CD1c-positive myeloid dendritic cell (primary cell): ENCODE results near the gene TPMT.
"Not testable (repeated sequence)": the region's sequence is repeated elsewhere in the genome, so short reads cannot be mapped to it uniquely, and the experiment has no call there.

Experiments
- DNase-seq: peaks from one replicate; pipeline ENCODE4 v3.0.0-alpha.2; 2016; ENCODE audit errors: extremely low spot score

TPMT gene

DNA sequence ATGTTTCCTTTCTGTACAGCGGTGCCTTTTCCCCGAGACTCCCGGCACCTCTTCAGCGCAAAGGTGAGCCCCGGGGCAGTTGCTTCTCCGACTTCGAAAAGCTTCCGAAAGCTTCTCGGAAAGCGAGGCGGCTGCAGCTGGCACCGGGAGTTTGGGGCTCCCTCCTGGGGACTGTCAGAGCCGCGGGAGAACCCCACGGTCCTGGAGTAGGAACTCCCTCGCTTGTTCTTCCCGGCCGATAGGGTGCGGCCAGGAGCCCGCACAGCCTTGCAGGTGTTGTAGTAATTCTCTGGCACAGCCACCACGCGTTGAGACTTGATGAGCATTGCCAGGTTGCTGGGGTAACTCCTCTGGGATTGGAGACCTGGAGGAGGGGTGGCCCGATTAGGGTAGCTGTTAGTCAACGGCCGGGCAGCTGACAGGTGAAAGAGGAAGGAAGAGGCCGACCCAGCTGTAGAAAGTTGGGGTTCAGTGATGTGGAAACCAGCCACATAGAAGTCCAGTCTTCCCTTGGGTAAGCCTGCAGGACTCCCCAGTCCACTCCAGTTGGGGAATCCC, 1.1 kb upstream of the TPMT start:
- DNase-seq = peak; percentile 64

DNA sequence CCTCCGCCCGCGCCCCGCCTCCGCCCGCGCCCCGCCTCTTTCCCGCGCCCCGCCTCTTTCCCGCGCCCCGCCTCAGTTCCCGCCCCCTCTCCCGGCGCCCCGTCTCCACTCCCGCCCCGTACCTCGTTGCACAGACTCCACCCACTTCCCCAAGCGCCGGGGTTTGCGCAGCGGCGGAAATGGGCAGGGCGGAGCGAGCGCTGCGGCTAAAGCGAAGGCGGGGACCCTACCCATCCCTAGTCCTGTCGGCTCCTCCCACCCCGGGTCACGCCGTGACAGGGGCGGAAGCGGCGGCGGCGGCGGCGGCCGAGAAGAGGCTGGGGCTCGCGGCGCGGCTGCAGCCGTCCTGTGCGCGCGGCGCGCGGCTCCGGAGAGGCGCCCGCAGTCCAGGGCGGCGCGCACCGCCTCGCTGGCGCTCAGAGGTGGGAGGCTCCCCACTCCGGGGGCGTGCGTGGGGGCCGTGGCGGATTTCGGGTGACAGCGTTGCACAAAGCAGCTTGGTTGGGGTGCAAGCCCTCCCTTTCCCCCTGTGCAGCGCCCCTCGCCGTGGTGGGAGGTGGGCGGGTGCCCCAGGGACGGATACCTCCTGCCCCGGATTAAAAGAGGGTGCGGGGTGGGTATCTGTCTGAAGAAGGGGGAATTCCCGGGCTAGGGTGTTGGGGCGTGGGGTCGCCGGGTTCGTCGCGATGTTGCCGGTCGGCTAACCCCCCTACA, 430 bp upstream of the TPMT start, which contains the start of gene KDM1B:
KDM1B (plus strand) TSS at position 273 of the 714 bp plus-strand sequence. CDS start 4,474 bp downstream, outside the sequence.
- peak; percentile 99 for DNase-seq

DNA sequence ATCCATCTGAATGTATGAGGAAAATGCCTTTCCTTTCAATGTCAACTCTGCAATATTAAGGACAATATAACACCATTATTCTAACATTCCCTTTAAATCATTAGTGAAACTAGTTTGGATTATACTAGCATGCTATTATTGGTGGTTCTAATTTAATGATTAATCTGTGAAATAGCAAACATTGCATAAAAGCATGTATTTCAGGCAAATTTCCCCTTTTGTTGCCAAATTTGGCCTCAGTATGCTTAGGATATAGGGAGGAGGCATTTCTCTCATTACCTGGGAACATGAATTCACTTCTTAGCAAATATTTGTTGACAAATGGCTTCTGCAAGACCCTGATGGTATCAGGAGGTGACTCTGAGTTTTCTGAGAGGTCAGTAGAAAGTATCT, 1.6 kb downstream of the TPMT start:
- no peak for DNase-seq

DNA sequence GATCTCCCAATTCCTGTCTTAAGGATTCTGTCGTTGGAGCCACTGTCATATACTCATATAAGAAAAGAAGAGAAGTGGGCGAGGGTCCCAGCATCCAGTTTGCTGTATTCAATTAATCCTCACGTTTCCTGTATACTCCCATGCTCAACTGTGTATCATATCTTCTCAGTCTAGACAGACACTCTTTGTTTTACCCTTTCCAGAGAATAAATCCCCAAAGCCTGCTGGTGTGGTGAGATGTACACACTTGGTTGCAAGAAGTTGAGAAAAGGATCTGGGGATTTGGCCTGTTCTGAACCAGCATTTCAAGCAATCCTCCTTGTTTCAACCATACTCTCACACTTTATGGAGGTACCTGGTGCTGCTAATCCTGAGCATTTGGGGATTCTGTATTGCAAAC, 3.1 kb downstream of the TPMT start:
- DNase-seq = no peak

DNA sequence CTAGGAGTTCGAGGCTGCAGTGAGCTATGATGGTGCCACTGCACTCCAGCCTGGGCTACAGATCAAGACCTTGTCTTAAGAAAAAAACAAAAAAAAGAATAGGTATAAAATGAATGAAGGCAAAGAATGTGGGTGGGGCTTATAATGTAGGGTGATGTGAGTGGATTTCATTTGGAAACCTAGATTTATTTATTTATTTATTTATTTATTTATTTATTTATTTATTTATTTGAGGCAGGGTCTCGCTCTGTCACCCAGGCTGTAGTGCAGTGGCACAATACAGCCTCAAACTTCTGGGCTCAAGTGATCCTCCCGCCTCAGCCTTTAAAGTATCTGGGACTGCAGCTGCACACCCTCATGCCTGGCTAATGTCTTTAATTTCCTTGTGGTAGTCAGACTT, 3.5 kb downstream of the TPMT start:
- not testable (repeated sequence) for DNase-seq

DNA sequence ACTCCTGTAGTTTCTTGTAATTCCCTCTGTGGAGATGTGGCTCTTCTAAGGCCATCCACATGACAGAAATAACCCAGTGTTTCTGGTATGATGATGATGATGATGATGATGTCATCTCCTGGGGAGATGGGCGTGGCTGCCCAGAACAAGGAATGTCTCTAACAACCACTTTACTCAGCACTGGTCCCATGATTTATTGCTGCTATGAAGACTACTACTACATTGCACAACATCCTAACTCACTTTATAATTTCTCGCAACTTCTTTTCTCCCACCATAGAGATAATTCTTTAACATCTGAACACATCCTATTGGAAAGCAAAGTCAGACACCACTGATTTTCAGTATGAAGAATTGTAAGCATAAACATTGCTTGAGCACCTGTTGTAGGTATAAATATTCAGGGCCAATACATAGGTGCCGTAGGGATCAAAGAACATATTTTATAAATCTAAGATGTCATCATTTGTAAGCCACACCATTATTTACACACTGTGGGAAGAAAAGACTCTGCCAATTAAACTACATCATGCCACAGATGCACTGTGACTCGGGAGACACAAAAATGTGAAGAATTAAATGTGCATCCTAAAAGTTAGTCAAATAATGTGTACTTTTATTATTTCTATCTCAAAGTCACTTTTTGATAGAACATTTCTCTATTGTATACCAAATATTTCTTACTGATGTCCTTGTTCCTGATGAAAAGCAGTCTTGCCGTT, 6.4 kb downstream of the TPMT start:
- peak; percentile 13 for DNase-seq

DNA sequence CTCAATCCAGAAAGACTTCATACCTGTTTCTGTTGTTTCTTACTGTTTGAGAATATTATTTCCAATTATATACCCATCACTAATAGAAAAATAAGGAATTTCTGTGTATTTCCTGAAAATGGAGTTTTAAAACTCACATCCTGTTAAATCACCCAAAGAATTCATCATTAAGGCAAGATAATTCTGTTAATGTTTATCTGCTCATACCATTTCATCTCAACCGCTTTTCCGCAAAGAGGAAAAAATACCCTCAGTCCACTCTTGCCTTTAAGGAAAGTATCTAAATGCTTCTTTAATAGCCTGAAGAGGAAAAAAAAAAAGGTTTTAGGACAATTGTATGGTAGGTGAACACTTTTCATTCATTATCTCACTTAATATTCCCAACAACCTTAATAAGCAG, 7.3 kb downstream of the TPMT start:
- DNase-seq = no peak

DNA sequence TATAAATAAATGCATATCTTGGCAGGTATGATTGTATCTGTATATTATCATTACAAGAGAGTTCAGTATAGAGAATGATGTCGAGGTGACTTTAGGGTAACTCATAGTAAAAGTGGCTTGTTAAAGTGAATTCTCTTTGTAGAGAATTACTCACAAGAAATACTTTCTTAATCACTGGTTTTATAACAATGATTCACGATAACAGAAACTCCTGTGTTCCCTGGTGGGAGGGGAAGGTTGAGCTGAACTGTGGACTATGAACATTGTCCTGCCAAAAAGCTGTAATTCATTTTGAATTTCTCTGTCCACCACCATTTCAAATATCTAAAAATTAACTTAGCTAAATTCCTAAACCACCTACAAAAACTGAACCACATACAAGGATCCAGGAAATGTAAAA, 7.7 kb downstream of the TPMT start:
- no peak for DNase-seq

DNA sequence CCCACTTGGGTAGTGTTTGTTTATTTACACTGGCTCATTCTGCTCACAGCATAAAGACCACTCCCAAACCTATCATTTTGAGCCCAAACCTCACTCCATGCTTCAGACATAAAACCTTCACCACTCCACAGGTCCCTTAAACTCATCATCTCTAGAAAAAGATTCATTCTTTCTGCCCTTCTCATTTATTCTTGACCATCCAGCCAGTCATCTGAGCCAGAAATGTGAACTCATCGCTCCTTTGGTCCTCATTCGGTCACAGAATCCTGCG, 12.4 kb downstream of the TPMT start:
- DNase-seq = no peak

DNA sequence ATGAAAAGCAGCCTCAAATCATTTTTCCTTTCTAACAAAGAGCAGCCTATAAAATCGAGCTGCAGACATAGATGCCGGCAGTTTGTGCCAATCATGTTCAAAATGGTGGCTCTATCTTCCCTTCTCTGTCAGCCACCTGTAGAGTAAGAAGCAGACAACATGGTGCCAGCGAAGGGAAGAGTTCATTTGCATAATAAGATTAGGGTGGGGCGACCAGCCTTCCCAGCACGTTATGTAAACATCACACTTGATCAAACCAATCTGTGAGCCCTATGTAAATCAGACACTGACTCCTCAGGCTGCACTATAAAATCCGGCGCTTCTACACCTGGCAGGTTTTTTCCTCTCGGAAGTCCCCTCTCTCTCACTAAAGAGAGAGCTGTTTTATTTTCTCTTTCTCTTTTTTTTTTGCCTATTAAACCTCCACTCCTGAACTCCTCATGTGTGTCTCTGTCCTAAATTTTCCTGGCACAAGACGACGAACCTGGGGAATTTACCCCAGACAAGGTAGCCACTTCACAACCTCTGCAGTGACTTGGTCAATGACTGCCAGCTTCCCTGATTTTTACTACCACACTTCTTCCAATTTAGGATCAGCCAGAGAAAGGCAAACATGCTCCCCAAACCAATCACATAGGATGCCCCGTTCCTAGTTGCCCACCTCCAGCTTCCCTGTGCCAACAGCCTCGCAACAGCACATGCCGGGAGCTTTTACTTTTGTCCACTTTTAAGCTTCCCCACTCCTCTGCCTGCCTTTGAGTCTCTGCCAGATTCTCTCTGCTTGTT, 12.9 kb downstream of the TPMT start:
- no peak for DNase-seq

DNA sequence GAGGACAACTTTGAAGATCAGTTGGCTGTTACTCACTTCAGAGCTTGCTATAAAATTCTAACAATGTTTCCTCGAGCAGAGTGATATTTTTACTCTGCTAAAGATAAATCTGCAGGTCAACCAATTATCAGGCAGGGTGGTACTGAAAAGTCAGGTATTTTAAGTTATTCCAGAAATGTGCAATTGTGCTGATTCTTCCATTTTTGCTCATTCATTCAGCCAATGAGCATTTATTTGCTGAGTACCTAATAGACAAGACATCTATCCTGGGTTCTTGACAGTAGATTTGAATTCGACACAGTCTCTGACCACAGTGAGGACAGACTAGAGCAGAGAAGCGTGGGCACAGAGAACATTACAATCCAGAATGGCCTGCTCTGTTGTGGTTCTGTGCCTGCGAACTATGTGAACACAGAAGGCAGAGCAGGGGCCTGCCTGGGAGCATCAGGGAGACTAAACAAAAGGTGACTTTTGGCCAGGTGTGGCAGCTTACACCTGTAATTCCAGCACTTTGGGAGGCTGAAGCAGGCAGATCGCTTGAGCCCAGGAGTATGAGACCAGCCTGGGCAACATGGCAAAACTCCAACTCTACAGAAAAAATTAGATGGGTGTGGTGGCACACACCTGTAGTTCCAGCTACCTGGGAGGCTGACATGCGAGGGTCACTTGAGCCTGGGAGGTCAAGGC, 14.8 kb downstream of the TPMT start:
- no peak for DNase-seq

DNA sequence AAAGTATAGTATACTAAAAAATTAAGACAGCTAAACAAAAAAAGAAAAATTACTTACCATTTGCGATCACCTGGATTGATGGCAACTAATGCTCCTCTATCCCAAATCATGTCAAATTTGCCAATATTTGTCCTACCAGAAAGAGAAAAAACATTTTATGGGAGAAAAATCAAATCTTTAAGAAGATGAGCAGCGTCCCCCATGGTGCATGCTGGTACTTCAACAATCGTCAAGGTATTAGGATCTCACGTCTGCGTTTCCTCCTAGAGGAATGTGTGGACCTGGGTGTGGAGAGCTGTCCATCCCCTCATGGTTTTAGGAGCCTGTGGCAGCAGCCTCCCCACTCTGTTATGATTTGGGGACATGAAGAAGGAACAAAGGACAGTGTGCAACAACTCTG, 16.0 kb downstream of the TPMT start:
- DNase-seq = no peak

DNA sequence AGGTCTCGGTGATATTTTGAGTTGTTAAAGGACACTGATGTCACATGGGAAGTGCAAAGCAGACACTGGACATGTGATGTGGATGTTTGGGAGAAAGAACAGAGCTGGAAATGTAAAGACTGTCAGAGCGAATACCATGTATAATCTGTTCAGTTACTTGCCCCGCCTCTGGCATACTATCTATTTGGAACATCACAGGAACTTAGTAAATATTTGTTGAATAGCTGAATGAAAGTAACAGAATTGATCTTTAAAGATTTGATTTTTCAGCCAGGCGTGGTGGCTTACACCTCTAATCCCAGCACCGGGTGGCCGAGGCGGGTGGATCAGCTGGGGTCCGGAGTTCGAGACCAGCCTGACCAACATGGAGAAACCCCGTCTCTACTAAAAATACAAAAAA, 18.6 kb downstream of the TPMT start:
- DNase-seq = no peak

DNA sequence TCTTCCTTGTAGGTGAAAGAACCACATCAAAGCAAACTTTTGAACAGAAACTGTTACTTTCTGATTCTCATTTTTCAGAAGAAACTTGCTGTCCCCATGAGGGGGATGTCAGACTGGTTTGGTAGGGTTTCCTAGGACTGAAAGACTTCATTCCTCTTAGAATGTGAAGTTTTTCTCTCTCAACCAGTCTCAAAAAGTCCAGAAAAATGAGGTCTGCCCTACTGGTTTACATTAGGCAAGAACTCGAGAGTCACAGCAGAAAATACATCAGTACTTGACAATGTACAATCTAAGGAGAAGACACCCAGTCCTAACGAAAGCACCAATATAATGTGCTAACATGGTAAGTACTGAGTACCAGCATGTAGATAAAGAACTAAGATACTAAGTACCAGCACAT, 19.7 kb downstream of the TPMT start:
- no peak for DNase-seq

DNA sequence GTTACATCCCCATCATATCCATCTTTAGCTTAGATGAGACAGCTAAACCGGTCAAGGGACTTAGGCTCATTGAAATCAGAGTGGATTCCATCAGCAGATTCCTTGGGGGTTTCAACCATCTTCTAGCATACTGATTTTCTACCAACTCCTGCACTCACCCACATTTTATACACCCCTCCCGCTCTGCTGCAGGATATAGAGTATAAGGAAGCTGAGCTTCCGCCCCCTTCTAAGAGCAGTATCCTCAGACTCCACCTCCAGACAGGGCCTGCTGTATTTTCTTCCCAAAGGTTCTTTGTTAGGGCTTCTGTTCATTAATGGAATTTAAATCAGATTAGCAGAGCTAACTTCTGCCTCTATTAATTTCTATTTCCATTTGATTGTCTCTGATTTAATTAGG, 22.5 kb downstream of the TPMT start:
- DNase-seq = no peak

DNA sequence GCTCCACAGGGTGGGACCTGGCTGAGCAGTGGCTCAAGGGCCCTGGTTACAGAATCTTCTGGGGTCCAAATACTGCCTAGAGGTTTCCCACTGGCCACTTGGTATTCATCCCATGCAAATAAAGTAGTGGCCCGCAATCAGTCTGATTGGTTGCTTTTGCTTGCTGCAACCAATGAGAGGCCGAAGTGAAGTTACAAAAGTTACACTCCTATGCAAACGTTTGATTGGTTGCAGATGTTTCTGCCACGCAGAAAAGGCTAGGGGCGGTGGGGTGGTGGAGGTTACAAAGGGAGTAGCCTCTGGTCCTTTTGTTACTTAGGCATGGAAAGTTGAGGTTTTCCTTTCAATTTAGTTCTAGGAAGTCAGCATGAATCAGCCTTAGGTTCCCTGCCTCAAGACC, 28.8 kb downstream of the TPMT start:
- no peak for DNase-seq

DNA sequence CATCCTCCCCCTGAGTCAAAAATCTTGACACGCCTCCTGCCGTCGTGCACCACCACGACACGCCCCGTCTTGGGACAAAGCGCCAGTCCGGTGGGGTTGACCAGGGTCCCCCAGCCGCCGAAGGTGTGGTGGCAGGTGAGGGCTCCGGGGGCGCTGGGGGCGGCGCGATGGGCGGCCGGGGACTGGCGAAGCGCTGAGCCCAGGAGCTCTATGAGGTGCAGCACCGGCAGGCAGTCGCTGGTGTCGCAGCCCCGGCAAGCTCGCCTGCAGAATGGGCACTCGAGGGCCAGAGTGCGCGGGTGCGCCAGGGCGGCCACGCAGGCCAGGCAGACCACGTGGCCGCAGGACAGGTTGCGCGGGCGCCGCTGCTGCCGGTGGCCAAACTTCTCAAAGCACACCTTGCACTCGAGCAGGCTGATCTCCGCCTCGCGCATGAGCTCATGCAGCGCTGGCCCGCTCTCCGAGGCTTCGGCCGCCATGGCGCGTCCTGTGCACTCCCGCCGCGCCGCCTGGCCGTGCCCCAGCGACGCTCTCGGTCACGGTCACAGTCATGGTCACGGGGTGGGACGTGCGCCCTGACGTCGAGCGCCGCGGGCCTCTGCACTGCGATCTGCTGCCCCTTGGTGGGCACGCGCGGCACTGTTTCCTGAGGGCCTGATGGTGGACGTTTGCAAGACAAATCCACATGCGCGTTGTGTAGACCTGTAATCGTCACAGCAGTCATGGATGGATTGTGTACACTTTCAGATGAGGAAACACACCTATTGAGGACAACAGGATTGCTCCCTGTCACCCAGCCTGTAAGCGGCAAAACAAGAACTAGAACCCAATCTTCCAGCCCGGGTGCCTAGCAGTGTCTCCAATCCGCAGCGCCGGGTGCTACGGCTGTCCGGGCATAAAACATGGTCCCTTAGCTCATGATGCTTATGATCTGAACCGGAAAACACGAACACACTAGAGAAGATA, 32.5 kb downstream of the TPMT start, which contains the start of gene NHLRC1:
NHLRC1 (minus strand) TSS at position 550 of the 966 bp plus-strand sequence; CDS start at position 479, 71 bp downstream.
- DNase-seq = peak; percentile 96

DNA sequence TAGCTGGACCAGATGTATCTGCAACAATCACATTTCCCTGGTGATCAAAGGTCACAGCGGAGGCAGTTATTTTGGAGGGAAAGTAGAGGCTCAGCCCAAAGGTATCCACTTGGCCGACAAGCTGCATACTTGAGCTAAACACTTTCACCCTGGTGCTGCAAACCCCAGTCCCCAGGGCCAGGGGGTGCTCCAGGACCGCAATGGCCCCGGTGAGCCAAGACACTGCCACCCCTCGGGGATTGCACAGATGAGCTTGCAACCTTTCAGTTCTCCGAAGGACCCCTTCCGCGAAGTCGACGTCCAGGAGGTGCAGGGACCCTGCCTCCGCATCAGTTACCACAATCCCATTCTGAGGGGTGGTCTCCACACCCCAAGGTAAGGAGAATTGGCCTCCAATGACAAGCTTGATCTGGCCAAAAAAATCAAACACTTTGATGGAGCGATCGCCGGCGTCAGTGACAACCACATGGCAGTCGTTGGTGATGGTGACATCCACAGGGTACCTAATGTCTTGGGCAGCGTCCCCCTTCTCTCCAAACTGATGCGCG, 33.2 kb downstream of the TPMT start:
- DNase-seq = no peak

DNA sequence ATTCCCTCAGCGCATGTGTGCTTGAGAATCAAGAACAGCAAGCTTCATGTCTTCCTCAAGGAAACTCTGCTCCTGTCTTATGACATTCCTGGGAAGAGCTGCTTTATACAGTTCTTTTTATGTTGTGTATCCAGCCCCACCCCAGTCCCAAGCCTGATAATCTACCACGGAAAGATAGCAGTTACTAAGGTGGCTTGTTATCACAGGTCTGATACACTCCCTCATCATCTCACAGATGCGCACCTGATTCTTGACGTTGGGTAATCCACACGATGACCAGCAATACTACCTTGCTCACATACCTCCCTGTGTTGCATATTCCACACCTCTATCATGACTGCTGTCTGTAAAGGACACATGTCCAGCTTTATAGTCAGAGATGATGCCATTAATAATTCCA, 35.6 kb downstream of the TPMT start:
- no peak for DNase-seq

DNA sequence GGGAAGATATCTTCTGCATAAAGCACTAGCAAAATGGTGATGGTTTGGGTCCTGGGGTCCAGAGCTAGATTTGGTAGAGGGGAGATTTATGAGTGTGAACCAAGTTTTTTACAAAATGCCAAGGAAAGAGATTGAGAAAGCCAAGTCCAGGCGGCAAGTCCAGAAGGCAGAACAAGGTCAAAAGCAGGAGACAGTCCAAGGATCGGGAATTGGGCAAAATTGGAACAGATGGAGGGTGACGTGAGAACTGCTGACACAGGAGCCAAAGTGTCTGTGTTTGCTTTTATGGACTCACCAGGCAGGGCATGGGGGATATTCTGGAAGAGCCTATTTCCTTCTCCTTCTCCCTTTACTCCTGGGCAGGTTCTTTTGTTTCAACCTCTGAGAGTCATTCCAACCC, 36.5 kb downstream of the TPMT start:
- no peak for DNase-seq
